ENCODE data around the gene PIGL. TPM values are rescaled to one million over a fixed set of nuclear protein-coding genes. Genes with fewer than 3 reads are reported as not detected.
"Not testable (repeated sequence)": the region's sequence is repeated elsewhere in the genome, so short reads cannot be mapped to it uniquely, and the experiment has no call there.

The PIGL gene
- total RNA-seq, 6 experiments from 2014 or later = 12.0 to 15.5 (median 14.9) TPM

DNA sequence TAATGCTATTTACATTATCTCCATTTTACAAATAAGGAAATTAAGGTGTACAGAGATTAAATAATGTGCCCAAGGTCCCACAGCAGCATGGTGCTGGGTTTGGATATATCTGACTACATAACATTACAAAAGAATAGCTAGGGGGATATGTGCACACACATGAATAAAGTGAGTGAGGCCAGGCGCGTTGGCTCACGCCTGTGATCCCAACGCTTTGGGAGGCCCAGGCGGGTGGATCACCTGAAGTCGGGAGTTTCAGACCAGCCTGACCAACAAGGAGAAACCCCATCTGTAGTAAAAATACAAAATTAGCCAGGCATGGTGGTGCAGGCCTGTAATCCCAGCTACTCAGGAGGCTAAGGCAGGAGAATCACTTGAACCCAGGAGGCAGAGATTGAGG is 12.2 kb upstream of the PIGL start:
- not testable (repeated sequence) for H3K4me3 Mint-ChIP-seq; H3K27me3 Mint-ChIP-seq (ENCODE audit: insufficient read depth); DNase-seq; H3K36me3 Mint-ChIP-seq (ENCODE audit: low read depth); H3K27ac Mint-ChIP-seq; H3K9me3 Mint-ChIP-seq
- peaks cover 55% of the 10 kb centered on the region for H3K4me1 Mint-ChIP-seq (ENCODE audit: low read depth)

GRCh38 chr17:16211590-16211989 is 5.4 kb upstream of the PIGL start:
- no peaks in the 10 kb centered on the region; the same call in 1 of the 2 replicates for H3K36me3 Mint-ChIP-seq (ENCODE audit: low read depth)
- no peak overlapping the region for H3K4me3 Mint-ChIP-seq
- H3K27me3 Mint-ChIP-seq (ENCODE audit: insufficient read depth) = no peaks in the 10 kb centered on the region
- TF ChIP-seq, protein P1, sequence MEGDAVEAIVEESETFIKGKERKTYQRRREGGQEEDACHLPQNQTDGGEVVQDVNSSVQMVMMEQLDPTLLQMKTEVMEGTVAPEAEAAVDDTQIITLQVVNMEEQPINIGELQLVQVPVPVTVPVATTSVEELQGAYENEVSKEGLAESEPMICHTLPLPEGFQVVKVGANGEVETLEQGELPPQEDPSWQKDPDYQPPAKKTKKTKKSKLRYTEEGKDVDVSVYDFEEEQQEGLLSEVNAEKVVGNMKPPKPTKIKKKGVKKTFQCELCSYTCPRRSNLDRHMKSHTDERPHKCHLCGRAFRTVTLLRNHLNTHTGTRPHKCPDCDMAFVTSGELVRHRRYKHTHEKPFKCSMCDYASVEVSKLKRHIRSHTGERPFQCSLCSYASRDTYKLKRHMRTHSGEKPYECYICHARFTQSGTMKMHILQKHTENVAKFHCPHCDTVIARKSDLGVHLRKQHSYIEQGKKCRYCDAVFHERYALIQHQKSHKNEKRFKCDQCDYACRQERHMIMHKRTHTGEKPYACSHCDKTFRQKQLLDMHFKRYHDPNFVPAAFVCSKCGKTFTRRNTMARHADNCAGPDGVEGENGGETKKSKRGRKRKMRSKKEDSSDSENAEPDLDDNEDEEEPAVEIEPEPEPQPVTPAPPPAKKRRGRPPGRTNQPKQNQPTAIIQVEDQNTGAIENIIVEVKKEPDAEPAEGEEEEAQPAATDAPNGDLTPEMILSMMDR (IDR thresholded peaks at IDR 0.05) = no peak
- H3K4me1 Mint-ChIP-seq (ENCODE audit: low read depth) = peaks cover 43% of the 10 kb centered on the region
- H3K27ac Mint-ChIP-seq = no peak overlapping the region
- DNase-seq = no peak
- no peaks in the 10 kb centered on the region for H3K9me3 Mint-ChIP-seq

DNA sequence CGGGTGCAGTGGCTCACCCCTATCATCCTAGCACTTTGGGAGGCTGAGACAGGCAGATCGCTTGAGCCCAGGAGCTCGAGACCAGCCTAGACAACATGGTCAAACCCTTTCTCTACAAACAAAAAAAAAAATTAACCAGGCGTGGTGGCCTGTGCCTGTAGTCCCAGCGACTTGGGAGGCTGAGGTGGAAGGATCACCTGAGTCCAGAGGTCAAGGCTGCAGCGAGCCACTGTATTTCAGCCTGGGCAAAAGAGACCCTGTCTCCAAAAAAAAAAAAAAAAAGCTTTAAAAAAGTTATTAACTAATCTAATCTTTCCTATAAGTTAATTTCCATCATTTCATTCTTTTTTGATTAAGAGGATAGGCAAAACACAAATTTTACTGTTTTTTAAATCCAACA is 4.2 kb upstream of the PIGL start:
- no peak overlapping the region for H3K27ac Mint-ChIP-seq

DNA sequence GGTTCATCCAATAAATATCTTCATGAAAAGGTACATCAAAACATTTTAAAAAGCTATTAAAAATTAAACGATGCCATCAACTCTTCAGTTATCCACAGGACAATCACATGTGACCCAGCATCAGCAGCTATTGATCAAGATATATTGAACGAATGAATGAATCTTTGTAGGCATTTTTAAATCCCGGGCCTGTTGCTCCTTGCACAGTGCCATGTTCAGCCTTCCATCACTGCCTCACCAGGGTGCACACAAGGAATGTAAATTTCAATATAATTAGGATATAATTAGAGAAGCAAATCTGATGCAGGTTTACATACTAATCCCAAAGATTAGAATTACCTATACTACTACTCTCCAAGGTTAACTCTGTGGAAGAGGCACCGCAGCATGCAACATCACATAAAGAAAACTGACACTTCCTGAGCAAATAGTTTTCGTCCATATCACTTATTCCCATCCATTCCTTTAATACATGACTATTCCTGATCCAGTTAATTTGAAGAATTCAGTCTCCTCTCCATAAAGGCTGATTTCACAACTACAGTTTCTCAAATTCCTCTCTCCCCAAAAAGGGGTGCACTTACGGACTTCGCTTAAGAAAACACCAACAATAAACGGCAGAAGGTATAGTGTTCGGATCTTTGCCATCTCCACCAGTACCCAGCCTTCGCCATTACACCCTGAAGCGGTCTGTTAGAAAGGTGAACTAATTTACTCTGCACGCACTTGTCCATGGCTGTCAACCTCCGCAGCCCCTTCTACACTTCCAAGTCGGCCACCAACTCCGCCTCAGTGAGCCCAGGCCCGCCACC is 2.6 kb upstream of the PIGL start:
- peaks cover 44% of the 10 kb centered on the region for H3K4me1 Mint-ChIP-seq (ENCODE audit: low read depth)
- H3K27me3 Mint-ChIP-seq (ENCODE audit: insufficient read depth) = no peaks in the 10 kb centered on the region

More for the DNA sequence above, 4.2 kb upstream of the PIGL start:
- H3K36me3 Mint-ChIP-seq (ENCODE audit: low read depth) = peaks cover 5% of the 10 kb centered on the region; the same call in 1 of the 2 replicates
- TF ChIP-seq, protein P1 (IDR thresholded peaks at IDR 0.05) = no peak
- peak overlapping the region; percentile 97; the same call in 1 of the 2 replicates for H3K4me3 Mint-ChIP-seq
- H3K9me3 Mint-ChIP-seq = peaks cover 4% of the 10 kb centered on the region; the same call in 1 of the 2 replicates
- peaks cover 44% of the 10 kb centered on the region for H3K4me1 Mint-ChIP-seq (ENCODE audit: low read depth)
- no peaks in the 10 kb centered on the region for H3K27me3 Mint-ChIP-seq (ENCODE audit: insufficient read depth)
- no peak for DNase-seq

GRCh38 chr17:16215002-16215272 is 2.1 kb upstream of the PIGL start:
- peak overlapping the region; percentile 97 for H3K4me3 Mint-ChIP-seq
- H3K9me3 Mint-ChIP-seq = peaks cover 4% of the 10 kb centered on the region; the same call in 1 of the 2 replicates
- TF ChIP-seq, protein P1 (IDR thresholded peaks at IDR 0.05) = no peak
- peak; percentile 5 for DNase-seq
- H3K36me3 Mint-ChIP-seq (ENCODE audit: low read depth) = peaks cover 5% of the 10 kb centered on the region; the same call in 1 of the 2 replicates
- no peaks in the 10 kb centered on the region for H3K27me3 Mint-ChIP-seq (ENCODE audit: insufficient read depth)
- H3K4me1 Mint-ChIP-seq (ENCODE audit: low read depth) = peaks cover 44% of the 10 kb centered on the region
- peak overlapping the region; percentile 84 for H3K27ac Mint-ChIP-seq

More for the DNA sequence above, 2.6 kb upstream of the PIGL start:
- H3K36me3 Mint-ChIP-seq (ENCODE audit: low read depth) = peaks cover 5% of the 10 kb centered on the region; the same call in 1 of the 2 replicates
- peaks cover 4% of the 10 kb centered on the region; the same call in 1 of the 2 replicates for H3K9me3 Mint-ChIP-seq
- no peak for DNase-seq
- H3K27ac Mint-ChIP-seq = peak overlapping the region; percentile 84
- TF ChIP-seq, protein P1 (IDR thresholded peaks at IDR 0.05) = no peak
- H3K4me3 Mint-ChIP-seq = peak overlapping the region; percentile 97

DNA sequence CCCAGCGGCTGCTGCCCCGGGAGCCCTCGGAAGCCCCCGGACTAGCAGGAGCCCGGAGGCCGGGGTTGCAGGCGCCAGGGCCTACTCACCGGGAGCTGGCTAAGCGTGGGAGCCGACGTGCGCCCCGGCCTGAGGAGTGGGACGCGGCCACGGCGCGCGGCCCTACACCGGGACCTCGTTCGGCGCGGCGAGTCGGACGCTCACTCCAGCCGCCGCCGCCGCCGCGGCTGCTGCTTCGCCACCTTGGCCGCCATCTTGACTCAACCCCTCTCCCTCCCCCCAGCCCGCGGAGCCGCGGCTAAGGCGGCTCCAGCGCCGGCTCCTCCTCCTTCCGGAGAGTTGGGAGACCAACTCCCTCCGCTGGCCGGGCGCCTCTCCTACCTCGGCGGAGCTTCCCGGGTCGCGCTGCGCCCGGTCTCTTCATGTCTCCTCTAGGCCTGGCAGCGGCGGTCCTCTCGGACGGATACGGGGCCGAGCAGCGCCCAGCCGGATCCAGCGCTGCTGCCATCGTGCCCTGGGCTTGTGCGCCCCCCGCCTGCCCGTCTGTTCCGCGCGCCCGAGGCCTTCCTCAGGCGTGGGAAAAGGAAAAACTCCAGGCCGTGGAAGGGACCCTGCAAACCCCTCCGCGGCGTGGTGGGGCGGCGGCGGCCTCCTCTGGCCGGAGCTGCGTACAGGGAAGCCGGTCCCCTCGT is 1.6 kb upstream of the PIGL start, which contains the start of gene NCOR1:
Gene NCOR1 (minus strand): TSS at position 262 of the 692 bp plus-strand sequence. CDS start 20,965 bp downstream, outside the sequence.
- Mint-ChIP-seq H3K4me1 (ENCODE audit: low read depth) (peaks cover 44% of the 10 kb centered on the region), H3K36me3 (ENCODE audit: low read depth) (peaks cover 5% of the 10 kb centered on the region; the same call in 1 of the 2 replicates), H3K27me3 (ENCODE audit: insufficient read depth) (no peaks in the 10 kb centered on the region), H3K4me3 (peak within 1 kb of the TSS; percentile 97), H3K9me3 (peaks cover 4% of the 10 kb centered on the region; the same call in 1 of the 2 replicates), H3K27ac (peak within 1 kb of the TSS; percentile 84)
- peak; percentile 88 for DNase-seq
- TF ChIP-seq, protein P1 (IDR thresholded peaks at IDR 0.05) = peak; percentile 49

All from HFFc6 (cell line).